Measurements from ENCODE around the gene CRYBG2.
A peak's percentile ranks its signal among the peaks of the same experiment; 100 is the strongest.
"Not testable (repeated sequence)": the region's sequence is repeated elsewhere in the genome, so short reads cannot be mapped to it uniquely, and the experiment has no call there.

The CRYBG2 gene, protein sequence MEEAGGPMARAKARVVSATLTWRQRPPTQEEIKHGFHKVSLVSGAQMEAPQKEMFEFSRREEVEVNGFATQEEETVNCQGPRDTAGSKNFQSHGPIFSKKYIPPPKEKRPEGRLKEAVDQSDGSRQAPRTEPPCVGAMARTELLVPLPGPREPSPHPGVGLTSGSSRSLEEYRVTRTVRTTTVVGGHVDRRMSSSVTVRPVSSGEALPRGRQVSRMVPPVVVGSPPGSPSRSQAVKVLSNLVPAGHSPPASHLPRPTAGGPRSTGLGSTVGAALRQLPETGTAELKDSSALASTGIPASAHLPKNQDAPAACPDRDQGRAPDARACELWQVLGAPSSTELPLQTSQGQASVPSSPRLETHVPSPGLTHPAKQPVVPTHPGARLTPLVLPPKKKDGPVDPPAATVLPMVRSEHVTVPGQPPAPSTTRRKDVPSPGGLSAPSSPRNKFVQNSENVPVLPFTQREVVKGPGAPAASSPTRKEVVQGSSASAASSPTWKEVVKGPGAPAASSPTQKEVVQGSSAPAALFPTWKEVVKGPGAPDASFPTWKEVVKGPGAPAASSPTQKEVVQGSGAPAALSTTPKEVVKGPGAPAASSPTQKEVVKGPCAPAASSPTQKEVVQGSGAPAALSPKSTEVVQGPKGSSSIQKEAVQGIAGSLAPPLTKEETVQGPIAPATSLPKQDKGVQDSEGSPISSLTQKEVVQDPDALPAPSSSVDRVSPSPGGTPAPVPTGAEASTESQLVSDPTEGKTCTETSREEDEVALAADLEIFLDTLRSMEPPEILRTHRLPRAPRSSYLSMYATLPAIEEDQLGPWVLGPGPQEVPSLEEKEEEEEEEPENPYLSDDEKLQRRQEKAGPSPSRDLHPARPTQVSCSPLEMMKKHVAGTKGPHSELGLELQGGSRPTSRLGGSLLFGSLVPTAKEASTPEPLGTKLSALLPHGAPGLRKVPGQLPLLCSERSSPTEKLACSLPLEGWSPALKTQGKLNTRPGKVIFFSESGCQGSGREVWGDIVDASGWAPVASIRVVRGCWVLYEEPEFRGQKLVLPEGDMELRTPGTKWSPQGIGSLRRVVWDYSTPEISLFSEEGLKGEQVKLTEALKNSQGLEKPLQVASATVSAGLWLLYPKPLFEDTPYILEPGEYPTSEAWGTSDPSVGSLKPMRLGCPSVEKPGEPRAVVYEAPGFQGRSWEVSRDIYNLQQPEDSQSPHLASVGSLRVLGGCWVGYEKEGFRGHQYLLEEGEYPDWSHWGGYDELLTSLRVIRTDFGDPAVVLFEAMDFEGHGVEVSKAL (N-terminal part only)

DNA sequence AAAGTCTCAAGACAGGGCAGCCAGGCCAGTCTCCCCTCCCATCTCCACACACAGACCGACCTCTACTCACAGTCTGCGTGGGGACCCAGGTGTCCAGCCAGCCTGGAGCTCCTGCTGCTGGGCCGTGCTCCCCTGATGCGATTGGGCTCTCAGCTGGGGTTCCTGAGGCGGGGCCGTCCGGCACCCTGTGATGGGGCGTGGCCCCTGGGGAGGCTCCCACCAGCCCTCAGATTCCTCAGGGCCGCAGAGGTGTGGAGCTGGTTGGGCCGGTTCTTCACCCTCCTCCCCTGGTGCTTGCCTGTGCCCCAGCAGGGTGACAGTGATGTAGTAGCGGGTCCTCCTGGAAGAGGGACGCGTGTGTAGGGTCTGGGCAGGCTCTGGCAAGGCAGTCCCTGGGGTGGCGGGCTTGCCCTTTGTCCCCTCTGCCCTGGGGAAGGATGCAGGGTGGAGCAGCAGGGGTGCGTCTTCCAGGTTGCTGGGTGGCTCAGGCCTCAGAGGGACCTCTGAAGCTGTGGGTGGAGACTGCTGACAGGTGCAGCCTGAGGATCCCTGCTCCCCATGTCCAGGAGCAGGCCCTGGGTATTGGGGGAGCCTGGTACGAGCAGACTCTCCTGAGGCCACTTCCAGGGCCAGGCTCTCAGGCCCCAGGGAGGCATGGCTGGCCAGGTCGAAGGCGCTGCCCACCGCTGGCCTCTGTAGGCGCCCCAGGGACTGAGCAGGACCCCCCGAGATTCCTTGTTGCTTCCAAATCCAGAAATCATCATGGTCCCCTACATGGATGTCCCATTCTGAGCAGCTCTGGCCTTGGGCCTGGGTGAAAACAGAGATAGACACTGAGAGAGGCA is at the start of gene CRYBG2:
CRYBG2 (minus strand) TSS at position 155 of the 845 bp plus-strand sequence. CDS start 7,473 bp downstream, outside the sequence.
- no peak for DNase-seq

DNA sequence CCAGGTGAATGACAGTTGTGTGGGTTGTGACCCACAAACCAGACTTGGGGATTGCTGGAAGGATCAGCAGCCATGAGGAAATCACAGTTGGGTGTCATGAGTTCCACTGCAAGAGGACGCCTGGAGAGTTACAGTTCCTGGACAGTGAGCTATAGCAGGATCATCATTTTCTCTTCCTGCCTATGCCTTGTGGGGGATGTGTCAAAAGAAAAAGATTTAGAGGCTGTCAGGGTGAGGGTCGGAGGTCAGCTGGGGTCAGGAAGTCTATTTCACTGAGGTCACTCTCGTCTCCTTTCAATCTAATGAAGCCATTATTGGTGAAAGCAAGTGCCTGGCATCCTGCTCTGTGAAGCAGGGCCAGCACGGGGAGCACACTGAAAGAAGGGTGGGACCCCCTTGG is 49.7 kb upstream of the CRYBG2 start:
- DNase-seq, result no peak

DNA sequence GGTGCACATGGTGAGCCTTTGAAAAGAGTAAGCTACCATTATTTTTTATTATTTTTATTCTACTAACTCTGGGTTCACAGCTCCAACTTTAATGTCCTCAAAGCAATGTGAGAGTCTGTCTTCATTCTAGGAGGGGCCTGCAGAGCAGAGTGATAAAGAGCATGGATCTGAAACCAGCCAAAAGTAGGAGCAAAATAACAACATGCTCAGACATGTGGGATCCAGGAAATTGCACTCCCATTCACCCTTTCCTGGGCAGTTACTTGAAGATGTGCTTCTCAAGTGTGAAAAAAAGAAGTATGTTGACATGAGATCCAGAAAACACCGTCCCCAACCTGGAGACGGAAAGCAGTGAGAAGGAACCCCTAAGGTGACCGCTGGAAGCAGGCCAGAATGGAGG is 48.0 kb upstream of the CRYBG2 start:
- no peak for DNase-seq

DNA sequence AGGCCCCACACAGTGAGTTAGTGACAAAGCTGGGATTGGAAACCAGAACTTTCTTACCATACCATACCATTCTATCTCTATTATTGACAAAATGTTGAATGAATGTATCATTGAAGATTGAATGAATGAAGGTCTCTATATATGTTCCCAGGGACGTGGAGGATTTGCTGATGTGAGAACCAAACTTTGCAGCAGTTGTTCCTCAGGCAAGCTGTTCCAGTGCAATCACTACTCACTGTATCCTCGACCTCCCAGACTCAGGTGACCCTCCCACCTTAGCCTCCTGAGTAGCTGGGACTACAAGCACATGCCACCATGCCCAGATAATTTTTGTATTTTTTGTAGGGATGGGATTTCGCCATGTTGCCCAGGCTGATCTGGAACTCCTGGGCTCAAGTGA is 45.1 kb upstream of the CRYBG2 start:
- DNase-seq, result no peak

DNA sequence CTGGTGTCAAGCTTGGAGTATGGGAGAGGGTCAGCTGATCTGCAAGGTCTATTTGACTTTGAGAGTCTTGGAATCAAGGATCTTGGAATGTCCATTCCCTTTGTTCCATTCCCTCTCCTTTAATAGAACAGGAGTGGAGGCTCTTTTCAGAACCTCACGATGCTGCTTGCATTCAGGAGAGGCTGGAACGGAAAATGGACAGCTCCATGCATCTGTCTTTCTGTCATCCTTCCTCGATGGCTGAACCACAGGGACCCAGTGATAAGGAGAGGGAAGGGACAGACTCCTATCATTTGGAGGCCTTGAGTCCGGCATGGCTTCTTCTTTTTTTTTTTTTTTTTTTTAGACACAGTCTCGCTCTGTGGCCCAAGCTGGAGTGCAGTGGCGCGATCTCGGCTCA is 41.8 kb upstream of the CRYBG2 start:
- DNase-seq, result no peak

DNA sequence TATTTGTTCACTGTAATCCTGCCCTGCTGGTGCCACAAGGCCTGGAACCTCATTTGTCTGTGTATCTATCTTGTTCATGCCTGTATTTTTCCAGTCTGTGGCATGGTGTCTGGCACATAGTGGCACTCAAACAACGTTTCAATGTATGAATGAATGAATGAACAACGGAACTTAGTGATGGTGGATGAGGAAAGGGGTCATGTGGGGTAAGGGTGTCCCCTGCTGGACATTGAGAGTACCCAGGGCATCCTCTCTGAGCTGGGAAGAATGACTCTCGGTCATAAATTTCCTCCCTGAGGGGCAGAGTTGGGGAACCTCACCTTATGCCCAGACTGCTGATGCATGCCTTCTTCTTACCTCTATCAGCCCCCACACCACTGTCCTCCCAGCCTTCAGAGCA is 37.5 kb upstream of the CRYBG2 start:
- peak; percentile 65 for DNase-seq

DNA sequence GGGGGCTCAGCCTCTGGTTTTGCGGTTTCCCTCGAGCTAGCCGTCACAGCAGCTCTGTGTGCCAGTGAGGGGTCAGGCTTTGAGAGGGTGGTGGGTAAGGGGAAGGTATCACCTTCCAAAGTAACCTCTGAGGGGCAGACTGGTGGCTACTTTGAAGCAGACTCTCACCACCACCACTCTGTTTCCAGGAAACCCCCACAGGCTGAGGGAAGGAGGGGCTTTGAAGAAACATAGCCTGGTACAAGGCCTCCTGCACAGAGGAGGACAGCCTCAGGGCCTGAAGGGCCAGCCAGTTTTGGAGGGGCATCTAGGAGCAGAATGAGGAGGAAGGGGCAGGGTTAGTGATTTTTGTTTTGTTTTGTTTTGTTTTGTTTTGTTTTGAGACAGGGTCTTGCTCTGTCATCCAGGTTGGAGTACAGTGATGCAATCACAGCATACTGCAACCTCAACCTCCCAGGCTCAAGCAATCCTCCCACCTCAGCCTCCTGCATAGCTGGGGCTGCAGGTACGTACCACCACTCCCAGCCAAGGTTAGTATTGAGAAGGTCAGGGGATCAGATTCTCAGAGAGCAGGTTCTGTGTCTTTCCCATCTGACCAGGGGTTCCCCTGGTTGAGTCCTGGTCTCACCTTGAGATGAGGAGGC is 35.8 kb upstream of the CRYBG2 start:
- no peak for DNase-seq

DNA sequence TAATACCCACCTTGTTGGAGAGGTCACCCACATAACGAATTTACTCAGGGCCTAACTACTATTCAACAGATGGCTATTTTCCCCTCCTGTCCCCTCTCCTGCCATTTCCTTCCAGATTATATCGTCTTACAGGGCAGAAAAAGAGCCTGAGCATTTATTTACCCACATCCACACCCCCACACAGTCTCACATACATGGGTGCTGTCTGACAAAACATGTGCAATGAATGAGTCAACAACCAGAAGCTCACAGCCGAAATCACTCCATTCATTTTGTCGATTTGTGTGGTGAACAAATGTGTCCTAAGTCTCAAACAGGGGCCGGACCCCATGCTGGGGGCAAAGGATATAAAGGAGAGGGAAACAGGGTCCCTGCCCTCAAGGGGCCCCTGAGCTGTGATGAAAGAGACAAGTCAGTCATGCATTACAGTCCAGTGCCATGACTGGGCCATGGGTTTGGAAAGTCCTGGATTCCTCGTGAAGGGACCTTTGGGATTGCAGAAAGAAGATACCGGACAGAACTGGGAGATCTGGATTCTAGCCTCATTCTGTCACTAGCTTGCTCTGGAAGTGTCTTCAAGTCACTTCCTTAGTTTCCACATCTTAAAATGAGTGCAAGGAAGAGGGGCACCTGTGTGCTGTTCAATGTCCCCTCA is 35.0 kb upstream of the CRYBG2 start:
- no peak for DNase-seq

DNA sequence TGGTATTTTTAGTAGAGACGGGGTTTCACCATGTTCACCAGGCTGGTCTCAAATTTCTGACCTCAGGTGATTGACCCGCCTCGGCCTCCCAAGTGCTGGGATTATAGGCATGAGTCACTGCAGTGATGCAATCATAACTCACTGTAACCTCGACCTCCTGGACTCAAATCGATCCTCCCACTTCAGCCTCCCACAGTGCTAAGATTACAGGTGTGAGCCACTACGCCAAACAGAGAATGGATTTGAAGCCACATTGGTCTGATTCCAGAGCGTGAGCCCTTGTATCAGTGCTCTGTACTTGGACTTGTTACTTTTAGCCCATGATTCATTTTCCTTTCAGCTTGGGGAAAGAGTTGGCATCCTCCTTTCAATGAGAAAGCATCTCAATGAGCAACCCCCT is 33.5 kb upstream of the CRYBG2 start:
- no peak for DNase-seq

DNA sequence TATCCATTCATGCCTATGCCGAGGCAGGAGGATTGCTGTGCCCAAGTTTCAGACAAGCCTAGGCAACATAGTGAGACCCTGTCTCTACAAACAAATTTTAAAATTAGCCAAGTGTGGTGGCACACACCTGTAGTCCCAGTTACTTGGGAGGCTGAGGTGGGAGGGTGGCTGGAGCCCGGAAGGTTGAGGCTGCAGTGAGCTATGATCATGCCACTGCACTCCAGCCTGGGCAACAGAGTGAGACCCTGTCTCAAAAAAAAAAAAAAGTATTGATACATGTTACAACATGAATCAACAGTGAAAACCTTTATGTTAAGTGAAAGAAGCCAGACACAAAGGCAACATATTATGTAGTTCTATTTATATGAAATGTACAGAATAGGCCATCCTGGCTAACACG is 31.1 kb upstream of the CRYBG2 start:
- DNase-seq, result not testable (repeated sequence)

DNA sequence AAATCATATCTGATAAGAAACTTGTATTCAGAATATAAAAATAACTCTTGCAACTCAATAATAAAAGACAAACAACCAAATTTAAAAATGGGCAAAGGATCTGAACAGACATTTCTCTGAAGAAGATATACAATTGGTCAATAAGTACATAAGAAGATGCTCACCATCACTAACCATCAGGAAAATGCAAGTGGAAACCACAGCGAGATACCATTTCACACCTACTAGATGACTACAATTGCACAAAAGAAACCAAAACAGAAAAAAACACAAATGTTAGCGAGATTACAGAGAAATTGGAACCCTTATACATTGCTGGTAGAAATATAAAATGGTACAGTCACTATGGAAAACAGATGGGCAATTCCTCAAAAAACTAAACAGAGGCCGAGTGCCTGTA is 30.1 kb upstream of the CRYBG2 start:
- DNase-seq, result no peak

DNA sequence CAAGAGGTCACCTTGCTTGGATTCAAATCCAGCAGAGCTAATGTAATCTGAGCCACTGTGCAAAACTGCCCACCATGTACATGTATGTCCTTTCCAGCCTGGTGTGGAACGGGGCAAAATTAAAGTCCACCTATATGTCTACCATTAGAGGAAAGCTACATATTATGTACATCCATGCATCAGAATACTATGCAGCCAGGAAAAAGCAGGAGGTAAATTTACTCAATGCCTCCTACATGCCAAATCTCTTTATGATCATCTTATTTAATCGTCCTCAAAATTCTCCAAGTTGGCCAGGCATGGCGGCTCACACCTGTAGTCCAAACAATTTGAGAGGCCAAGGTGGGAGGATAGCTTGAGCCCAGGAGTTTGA is 24.9 kb upstream of the CRYBG2 start:
- no peak for DNase-seq

DNA sequence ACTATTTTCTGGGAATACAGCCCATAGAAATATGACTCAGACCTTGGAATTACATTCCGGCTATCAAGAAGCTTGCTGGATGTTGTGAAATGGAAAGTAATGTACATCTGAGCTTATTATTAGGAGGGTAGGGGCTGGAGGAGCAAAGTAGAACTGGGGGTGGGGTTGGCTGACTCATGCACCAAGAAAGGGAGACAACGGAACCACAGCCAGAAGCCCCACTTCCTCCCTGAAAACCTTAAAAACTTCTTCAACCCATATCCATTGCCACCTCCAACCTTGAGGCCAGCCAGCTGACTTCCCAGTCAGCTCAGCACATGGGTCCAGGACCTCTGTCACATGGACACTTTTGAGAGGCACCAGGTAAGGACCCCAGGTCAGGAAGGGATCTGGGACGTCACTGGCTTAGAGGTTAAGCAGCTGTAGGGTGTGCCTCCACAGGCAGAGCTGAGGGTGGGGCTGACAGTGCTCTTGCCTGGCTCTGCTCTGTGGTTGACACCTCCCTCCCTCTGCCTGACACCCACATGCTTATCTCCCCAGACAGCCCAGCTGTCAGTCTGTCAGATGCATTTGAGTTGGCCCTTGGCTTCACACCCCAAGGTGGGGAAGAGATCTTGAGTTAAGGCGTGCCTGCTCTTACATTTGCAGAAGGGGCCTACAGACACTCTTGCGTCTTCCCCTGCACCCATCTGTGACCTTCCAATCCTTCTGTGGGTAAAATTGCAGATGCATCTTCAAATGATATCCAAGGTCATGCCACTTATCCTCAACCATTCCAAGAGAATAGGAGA is 24.4 kb upstream of the CRYBG2 start:
- peak; percentile 57 for DNase-seq

DNA sequence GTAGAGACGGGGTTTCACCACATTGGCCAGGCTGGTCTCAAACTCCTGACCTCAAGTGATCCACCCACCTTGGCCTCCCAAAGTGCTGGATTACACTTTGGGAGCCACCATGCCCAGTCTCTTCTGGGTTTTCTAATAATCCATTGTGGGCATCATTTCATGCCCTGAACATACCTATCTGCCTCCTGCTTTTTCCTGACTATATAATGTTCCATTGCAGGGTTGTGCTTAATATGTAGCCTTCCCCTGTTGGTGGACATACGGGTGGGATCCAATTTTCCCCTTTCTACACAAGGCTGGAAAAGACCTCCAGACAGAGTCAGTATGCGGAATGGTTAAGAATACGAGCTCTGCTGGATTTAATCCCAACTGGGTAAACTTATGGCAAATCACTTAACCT is 22.1 kb upstream of the CRYBG2 start:
- no peak for DNase-seq

DNA sequence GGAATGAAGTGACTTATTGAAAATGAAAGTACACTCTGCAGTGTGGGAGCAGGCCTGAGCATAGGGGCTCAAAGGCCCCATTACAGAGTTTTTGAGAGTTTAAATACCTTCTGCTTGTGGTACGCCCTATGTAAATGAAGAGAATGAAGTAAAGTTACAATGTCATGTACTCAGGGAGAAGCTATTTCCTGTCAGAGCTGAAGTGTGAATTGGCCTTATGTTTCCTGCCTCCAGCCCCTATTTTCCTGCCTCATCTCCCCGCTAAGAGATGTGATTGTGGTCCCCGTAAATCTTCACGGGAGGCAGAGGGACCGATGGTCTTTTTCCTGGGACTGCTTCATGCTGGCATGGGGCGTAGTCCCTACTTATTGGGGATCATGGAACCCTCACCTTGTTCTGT is 21.2 kb upstream of the CRYBG2 start:
- no peak for DNase-seq

DNA sequence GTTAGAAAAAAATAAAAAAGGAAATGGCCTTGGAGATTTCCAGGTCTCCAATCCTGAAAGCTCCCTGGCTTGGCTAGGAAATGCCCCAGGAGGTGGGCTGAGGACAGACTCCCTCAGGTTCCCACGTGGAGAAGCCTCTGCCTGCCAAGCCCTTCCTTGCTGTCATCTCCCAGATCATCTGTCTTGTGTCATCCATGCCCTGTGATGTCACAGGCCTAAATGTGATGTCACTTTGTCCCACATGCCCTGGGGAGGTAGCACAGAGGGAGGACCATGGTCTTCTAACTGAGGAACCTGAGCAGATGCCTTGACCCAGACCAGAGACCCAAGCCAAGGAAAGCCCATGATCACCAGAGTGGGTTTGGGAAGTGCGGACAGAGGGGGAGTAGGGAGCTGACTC is 20.4 kb upstream of the CRYBG2 start:
- not testable (repeated sequence) for DNase-seq

DNA sequence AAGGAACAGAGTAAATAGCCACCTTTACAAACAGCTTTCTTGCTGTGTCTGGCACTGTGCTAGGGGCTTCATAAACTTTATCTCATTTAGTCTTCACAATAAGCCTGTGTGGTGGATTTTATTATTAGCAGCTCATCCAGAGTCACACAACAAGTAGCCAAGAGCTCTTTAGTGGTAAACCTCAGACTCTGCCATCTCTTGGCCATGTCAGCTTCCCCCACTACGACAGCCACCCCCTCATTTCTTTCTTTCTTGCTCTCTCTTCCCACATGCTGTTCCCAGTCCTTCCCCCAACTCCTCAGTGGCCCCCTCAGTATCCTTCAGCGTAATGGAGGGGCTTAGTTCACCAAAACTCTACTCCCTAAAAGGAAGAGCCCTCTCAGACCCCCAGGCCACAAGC is 19.9 kb upstream of the CRYBG2 start:
- DNase-seq, result no peak

DNA sequence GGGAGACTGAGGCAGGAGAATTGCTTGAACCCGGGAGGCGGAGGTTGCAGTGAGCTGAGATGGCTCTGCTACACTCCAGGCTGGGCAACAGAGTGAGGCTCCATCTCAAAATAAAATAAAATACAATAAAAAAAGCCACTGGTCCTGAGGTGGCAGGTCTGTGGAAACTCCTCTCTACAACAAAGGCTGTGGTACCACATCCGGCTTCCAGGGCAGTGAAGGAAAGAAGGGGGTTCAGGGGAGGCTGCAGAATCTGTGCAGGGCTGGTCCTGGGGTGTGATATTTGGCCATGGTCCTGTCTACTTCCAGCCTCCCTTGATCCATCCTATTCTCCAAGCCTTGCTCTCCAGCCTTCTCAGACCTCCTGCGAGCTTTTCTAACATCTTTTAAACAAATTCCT is 19.4 kb upstream of the CRYBG2 start:
- no peak for DNase-seq

DNA sequence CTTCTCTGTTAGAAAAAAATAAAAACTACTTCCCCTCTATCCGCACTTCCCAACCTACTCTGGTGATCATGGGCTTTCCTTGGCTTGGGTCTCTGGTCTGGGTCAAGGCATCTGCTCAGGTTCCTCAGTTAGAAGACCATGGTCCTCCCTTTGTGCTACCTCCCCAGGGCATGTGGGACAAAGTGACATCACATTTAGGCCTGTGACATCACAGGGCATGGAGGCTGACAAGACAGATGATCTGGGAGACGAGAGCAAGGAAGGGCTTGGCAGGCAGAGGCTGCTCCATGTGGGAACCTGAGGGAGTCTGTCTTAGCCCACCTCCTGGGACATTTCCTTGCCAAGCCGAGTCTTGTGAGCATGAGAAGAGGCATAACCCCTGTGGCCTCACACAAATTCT is 18.7 kb upstream of the CRYBG2 start, which contains the start of gene ZNF683:
ZNF683 (minus strand) TSS at position 140 of the 400 bp plus-strand sequence. CDS start 4,179 bp downstream, outside the sequence.
- DNase-seq, result not testable (repeated sequence)

DNA sequence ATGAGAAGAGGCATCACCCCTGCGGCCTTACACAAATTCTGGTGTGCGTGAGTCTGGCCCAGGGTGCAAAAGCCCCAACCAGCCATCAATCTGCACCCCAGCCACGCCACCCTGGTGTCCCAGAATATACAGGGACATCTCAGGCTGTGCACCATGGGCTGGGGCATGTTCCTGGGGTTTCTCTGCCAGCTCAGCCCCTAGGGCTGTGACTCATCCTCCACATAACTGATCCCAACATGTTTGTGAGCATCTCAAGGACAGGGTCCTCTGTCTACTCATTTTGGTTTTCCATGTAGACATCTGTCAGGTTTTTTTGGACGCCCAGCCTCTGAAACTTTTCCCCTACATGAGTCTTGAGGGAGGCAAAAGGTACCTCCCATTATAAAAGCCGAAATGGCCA is 18.1 kb upstream of the CRYBG2 start:
- DNase-seq, result no peak

Data from suppressor macrophage treated with lipopolysaccharide for 4 hours (primary cell).